Fibroblast of villous mesenchyme (primary cell): ENCODE results near the gene GNG8. TPM values are rescaled to one million over a fixed set of nuclear protein-coding genes. Genes with fewer than 3 reads are reported as not detected.

Experiments used
- DNase-seq: peaks from one replicate; pipeline ENCODE4 v3.0.0-alpha.2; 2010; ENCODE audit warnings: low read depth
- H3K4me3 ChIP-seq: 2 replicates; pipeline ENCODE4 v1.5.1; 2011; ENCODE audit warnings: low read depth, mild to moderate bottlenecking, low read length
- total RNA-seq: library from RNA; depleted of rRNA; stranded (reverse); fragments of >200 nt; gene quantifications from 2 replicates; pipeline ENCODE4 v1.2.3, GENCODE V29; 2012
- TF ChIP-seq, protein P1 (sequence below): IDR thresholded peaks from 2 replicates; pipeline ENCODE4 v1.5.1; 2012; ENCODE audit warnings: low read depth, mild to moderate bottlenecking, low read length; ENCODE audit not compliant: insufficient read depth

Gene GNG8
- total RNA-seq, 1 donor: not detected

DNA sequence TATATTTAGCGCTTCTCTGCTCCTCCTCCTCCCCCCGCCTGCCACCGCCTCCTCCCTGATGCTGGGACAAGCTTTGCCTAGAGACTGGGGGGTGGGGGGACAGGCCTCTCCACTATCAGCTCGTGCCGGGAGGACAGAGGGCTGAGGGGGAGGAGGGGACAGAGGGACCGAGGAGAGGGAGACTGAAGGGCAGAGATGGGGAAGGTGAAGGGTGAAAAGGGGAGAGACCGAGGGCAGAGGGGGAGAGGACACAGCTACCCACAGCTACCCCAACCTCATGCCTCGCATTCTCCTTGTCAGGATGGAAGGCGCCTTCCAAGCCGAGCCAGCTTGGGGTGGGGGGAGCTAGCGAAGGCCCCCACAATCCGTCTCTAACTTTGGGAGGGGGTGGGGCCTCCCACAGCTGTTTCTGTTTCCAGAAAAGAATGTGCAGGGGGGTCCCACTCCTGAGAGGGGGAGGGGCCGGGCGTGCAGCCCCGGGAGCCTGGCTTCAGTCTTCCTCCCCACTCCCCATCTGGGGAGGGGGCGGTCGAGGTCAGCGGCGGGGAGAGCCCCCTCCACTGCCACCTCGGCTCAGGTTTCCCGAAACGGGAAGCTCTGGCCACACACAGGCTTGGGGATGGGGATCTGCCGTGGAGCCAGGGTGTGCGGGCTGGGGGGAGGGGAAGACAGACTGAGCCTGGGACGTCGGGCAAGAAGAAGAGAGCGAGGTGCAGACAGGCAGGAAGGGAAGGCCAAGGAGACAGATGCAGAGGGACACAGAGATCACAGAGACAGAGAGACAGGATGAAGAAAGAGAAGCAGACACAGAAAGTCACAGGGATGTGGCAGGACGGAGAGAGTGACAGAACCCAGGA lies 23.4 kb upstream of the GNG8 start:
- peak; percentile 23 for DNase-seq
- TF ChIP-seq, protein P1, sequence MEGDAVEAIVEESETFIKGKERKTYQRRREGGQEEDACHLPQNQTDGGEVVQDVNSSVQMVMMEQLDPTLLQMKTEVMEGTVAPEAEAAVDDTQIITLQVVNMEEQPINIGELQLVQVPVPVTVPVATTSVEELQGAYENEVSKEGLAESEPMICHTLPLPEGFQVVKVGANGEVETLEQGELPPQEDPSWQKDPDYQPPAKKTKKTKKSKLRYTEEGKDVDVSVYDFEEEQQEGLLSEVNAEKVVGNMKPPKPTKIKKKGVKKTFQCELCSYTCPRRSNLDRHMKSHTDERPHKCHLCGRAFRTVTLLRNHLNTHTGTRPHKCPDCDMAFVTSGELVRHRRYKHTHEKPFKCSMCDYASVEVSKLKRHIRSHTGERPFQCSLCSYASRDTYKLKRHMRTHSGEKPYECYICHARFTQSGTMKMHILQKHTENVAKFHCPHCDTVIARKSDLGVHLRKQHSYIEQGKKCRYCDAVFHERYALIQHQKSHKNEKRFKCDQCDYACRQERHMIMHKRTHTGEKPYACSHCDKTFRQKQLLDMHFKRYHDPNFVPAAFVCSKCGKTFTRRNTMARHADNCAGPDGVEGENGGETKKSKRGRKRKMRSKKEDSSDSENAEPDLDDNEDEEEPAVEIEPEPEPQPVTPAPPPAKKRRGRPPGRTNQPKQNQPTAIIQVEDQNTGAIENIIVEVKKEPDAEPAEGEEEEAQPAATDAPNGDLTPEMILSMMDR: no peak
- H3K4me3 ChIP-seq: peak overlapping the region; percentile 69

DNA sequence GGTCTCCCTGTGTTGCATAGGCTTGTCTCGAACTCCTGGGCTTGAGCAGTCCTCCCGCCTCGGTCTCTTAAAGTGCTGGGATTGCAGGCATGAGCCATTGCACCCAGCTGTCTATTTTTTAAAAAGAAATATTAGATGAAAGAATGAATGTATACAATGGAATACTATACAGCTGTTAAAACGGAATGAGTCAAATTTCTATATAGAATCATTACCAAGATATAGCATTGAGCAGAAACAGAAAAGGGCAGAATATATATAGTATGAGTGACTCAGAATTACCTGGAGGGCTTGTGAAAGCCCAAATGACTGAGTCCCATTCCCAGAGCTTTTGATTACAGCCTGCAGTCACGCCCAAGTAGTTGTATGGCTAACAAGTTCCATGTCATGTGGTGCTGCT lies 20.5 kb upstream of the GNG8 start:
- TF ChIP-seq, protein P1: no peak
- DNase-seq: no peak
- no peak overlapping the region for H3K4me3 ChIP-seq

DNA sequence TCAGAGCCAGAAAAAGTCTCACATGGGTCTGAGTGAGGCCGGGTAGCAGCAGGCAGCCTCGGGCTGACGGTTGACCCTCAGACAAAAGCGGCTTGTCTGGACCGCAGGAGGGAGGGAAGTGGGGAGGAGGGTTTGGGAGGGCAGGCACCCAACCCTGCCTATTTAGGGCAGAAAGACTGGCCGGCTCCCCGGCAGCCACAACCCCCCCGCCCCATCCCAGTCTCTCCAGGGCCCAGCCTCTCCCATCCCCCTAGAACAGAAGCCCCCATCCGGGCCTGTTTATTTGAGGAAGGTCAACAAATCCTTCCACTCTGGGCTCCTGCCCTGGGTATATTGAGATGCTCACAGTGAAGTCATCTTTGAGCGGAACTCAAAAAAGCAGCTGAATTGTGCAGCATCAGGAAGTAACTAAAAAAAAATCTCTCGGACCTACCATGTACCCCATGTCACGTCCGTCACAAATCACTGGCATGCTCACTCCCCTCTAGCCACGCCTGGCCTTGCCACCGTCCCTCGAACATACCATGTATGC lies 18.7 kb upstream of the GNG8 start:
- H3K4me3 ChIP-seq: no peak overlapping the region
- TF ChIP-seq, protein P1: no peak
- no peak for DNase-seq

DNA sequence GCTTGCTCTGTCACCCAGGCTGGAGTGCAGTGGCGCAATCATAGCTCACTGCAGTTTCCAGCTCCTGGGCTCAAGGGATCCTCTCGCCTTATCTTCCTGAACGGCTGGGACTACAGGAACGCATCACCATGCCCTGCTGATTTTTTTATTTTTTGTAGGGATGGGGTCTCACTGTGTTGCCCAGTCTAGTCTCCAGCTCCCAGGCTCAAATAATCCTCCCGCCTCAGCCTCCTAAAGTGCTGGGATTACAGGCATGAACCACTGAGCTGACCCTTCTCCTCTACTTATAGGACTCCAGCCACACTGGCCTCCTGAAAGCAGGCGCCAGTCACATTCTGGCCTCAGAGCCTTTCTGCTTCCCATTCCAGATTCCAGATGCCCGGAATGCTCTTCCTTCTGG lies 14.4 kb upstream of the GNG8 start:
- TF ChIP-seq, protein P1: no peak
- DNase-seq: no peak
- no peak overlapping the region for H3K4me3 ChIP-seq

DNA sequence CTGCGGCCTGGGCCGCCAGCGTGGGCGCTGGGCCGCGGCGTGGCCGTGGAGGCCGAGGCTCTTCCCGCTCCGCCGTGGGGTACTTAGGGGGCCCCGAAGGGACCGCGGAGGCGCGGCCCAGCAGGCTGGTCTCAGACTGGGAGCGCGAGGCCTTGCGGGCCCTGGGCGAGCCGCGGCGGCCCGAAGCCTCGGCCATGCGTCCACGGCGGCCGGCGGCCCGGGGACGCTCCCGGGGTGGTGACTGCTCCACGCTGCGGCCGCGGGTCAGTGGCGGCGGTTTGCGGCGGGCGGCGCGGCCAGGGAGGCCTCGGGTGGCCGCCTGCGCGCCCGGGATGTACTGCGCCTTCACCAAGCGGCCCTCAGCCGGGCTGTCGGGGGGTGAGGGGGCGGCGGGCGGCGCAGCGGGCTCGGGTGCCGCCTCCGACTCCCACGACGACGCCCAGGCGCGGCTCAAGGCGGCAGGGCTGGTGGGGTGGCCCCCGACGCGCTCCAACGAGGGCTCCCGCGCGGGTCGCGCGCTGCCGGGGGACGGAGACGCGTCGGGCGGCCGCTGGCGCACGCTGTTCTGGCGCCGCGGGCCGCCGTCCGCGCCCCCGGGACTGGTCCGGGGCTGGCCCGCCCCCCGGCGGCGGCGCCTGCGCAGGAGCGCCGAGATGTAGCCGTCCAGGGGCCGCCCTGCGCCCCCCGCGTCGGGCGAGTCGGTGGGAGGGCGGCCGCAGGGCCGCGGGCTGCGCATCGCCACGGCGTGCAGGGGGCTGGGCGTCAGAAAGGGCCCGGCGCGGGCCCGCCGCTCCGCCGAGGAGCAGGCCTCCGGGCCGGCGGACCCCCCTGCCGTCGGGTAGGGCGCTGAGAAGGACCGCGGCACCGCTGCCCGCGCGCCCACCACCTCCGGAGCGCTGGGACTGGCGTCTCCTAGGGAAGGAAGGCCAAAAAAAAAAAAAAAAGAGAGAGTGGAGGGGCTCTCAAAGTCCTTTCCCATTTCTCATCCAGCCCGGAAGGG lies 13.3 kb upstream of the GNG8 start:
- H3K4me3 ChIP-seq: no peak overlapping the region
- DNase-seq: no peak
- TF ChIP-seq, protein P1: no peak

DNA sequence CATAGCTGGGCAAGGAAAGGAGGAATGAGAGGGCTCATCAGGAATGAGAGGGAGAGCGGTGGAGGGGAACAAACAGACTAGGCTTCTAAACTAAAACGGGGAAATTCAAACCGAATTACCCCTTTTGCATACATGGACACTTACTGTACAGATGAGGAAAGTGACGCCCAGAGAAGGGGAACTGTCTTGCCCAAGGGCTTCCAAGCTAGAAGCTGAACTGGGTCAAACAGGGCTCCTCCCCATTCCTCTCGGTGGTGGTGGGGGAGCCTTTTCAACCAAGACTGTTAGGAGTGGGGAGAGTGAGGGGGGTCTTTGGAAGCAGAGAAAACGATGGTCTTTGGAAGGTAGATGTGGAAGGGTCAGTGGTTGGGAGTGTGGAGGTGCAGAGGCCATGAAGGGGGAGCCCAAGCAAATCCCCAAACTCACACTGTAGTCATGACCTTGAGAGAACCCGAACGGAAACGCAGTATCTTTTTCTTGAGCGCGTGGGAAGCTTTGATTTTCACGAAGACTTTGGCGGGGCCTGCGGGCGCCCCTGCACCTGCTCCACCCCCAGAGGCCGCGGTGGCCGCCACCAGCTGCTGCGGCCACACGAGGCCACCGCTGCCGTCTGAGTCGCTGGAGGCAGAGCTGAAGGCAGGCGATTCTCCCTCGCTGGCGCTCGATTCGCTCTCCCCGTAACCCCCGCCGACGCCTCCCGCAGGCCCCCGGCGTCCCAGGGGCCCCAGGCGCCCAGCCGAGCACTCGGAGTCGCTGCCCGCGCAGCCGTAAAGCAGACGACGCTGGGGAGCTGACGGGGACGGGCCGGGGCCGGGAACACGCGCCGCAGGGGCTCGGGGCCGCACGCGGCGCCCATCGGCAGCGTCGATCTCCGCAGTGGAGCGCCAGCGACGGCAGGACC lies 12.3 kb upstream of the GNG8 start:
- DNase-seq: no peak
- TF ChIP-seq, protein P1: no peak
- H3K4me3 ChIP-seq: no peak overlapping the region
